A673 (cell line): ENCODE results near the gene TSGA10IP.

Source experiments
- EZH2 ChIP-seq: fragments of 200-600 bp; sonication (generic); IDR thresholded peaks from 2 replicates; pipeline ENCODE4 v1.6.1; 2017; ENCODE audit warnings: borderline replicate concordance, low read depth, mild to moderate bottlenecking, mixed read lengths, antibody characterized with exemption, low read length; ENCODE audit not compliant: poor library complexity, severe bottlenecking
- TF ChIP-seq, protein P1 (sequence below): fragments of 300-800, 200-600 bp; sonication (generic); conservative IDR thresholded peaks from 2 replicates; pipeline ENCODE4 v1.5.1; 2017; ENCODE audit warnings: low read depth, mild to moderate bottlenecking, antibody characterized with exemption, low read length, moderate library complexity, mixed read lengths

DNA sequence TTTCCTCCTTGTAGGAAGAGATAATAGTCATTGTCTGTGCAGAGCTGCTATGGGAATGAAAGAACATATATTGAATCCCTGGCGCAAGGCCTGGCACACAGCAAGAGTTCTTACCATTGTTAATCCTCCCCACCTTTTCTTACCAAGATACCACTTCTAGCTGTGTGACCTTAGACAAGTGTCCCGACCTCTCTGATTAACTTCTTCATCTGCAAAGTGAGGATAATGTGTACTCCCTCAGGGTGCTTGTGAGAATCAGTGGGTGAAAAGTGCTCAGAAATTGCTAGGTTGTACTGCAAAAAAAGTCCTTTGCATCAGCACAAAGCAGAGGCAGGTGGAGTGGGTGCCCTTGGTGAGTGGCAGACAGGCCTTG is 62.8 kb downstream of the TSGA10IP start:
- TF ChIP-seq EZH2, result no peak
- TF ChIP-seq, protein P1, sequence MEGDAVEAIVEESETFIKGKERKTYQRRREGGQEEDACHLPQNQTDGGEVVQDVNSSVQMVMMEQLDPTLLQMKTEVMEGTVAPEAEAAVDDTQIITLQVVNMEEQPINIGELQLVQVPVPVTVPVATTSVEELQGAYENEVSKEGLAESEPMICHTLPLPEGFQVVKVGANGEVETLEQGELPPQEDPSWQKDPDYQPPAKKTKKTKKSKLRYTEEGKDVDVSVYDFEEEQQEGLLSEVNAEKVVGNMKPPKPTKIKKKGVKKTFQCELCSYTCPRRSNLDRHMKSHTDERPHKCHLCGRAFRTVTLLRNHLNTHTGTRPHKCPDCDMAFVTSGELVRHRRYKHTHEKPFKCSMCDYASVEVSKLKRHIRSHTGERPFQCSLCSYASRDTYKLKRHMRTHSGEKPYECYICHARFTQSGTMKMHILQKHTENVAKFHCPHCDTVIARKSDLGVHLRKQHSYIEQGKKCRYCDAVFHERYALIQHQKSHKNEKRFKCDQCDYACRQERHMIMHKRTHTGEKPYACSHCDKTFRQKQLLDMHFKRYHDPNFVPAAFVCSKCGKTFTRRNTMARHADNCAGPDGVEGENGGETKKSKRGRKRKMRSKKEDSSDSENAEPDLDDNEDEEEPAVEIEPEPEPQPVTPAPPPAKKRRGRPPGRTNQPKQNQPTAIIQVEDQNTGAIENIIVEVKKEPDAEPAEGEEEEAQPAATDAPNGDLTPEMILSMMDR, result no peak
